ENCODE data around the gene ALK. TPM values are rescaled to one million over a fixed set of nuclear protein-coding genes. Genes with fewer than 3 reads are reported as not detected.

Gene ALK
- total RNA-seq, 2 donors from 2014 or later = 0.25 TPM; not detected in 1

- ATAC-seq (replicated peaks in 1 of 2) (no peak), DNase-seq (no peak)
- Mint-ChIP-seq H3K36me3 (ENCODE audit: insufficient read depth in 2 of 2) (no peaks in the 10 kb centered on the region), H3K4me3 (no peak overlapping the region), H3K9me3 (no peaks in the 10 kb centered on the region), H3K4me1 (ENCODE audit: low read depth) (no peaks in the 10 kb centered on the region), H3K27ac (no peak overlapping the region), H3K27me3 (ENCODE audit: low read depth) (no peaks in the 10 kb centered on the region)
Measured at GRCh38 chr2:29583548-29584156, 337.7 kb downstream of the ALK start.

GRCh38 chr2:29583104-29583503 is 338.3 kb downstream of the ALK start:
- Mint-ChIP-seq H3K27ac (no peak overlapping the region), H3K4me3 (no peak overlapping the region), H3K27me3 (ENCODE audit: low read depth) (no peaks in the 10 kb centered on the region), H3K9me3 (no peaks in the 10 kb centered on the region), H3K4me1 (ENCODE audit: low read depth) (no peaks in the 10 kb centered on the region), H3K36me3 (ENCODE audit: insufficient read depth in 2 of 2) (no peaks in the 10 kb centered on the region)
- no peak for ATAC-seq (replicated peaks in 1 of 2)
- DNase-seq = no peak

- Mint-ChIP-seq H3K27ac (no peak overlapping the region), H3K4me3 (no peak overlapping the region), H3K9me3 (no peaks in the 10 kb centered on the region), H3K27me3 (ENCODE audit: low read depth) (no peaks in the 10 kb centered on the region), H3K4me1 (ENCODE audit: low read depth) (no peaks in the 10 kb centered on the region), H3K36me3 (ENCODE audit: insufficient read depth in 2 of 2) (no peaks in the 10 kb centered on the region)
- ATAC-seq (replicated peaks in 1 of 2) = no peak
- no peak for DNase-seq
Measured at GRCh38 chr2:29582062-29582461, 339.3 kb downstream of the ALK start.

GRCh38 chr2:29580223-29580622 is 341.2 kb downstream of the ALK start:
- H3K27me3 Mint-ChIP-seq (ENCODE audit: low read depth) = no peaks in the 10 kb centered on the region
- no peaks in the 10 kb centered on the region for H3K36me3 Mint-ChIP-seq (ENCODE audit: insufficient read depth in 2 of 2)
- H3K9me3 Mint-ChIP-seq = no peaks in the 10 kb centered on the region
- H3K4me3 Mint-ChIP-seq = no peak overlapping the region
- DNase-seq = no peak
- H3K27ac Mint-ChIP-seq = no peak overlapping the region
- ATAC-seq (replicated peaks in 1 of 2) = no peak
- no peaks in the 10 kb centered on the region for H3K4me1 Mint-ChIP-seq (ENCODE audit: low read depth)

- no peaks in the 10 kb centered on the region for H3K27me3 Mint-ChIP-seq (ENCODE audit: low read depth)
- H3K27ac Mint-ChIP-seq = no peak overlapping the region
- H3K4me3 Mint-ChIP-seq = no peak overlapping the region
- H3K4me1 Mint-ChIP-seq (ENCODE audit: low read depth) = no peaks in the 10 kb centered on the region
- H3K36me3 Mint-ChIP-seq (ENCODE audit: insufficient read depth in 2 of 2) = no peaks in the 10 kb centered on the region
- DNase-seq (no peak), ATAC-seq (replicated peaks in 1 of 2) (no peak)
- no peaks in the 10 kb centered on the region for H3K9me3 Mint-ChIP-seq
Measured at GRCh38 chr2:29579495-29580169, 341.8 kb downstream of the ALK start.

- H3K36me3 Mint-ChIP-seq (ENCODE audit: insufficient read depth in 2 of 2) = no peaks in the 10 kb centered on the region
- no peak for DNase-seq
- H3K27me3 Mint-ChIP-seq (ENCODE audit: low read depth) = no peaks in the 10 kb centered on the region
- H3K9me3 Mint-ChIP-seq = no peaks in the 10 kb centered on the region
- no peaks in the 10 kb centered on the region for H3K4me1 Mint-ChIP-seq (ENCODE audit: low read depth)
- H3K4me3 Mint-ChIP-seq = no peak overlapping the region
- ATAC-seq (replicated peaks in 1 of 2) = no peak
- H3K27ac Mint-ChIP-seq = no peak overlapping the region
Measured at GRCh38 chr2:29578084-29578598, 343.2 kb downstream of the ALK start.

- Mint-ChIP-seq H3K36me3 (ENCODE audit: insufficient read depth in 2 of 2) (no peaks in the 10 kb centered on the region), H3K4me3 (no peak overlapping the region)
Measured at GRCh38 chr2:29576231-29576630, 345.2 kb downstream of the ALK start.

GRCh38 chr2:29575370-29575890 is 346.0 kb downstream of the ALK start:
- Mint-ChIP-seq H3K9me3 (no peaks in the 10 kb centered on the region), H3K4me1 (ENCODE audit: low read depth) (no peaks in the 10 kb centered on the region), H3K36me3 (ENCODE audit: insufficient read depth in 2 of 2) (no peaks in the 10 kb centered on the region), H3K4me3 (no peak overlapping the region), H3K27ac (no peak overlapping the region), H3K27me3 (ENCODE audit: low read depth) (no peaks in the 10 kb centered on the region)
- ATAC-seq (replicated peaks in 1 of 2) = no peak
- no peak for DNase-seq

More at GRCh38 chr2:29576231-29576630, 345.2 kb downstream of the ALK start:
- DNase-seq (no peak), ATAC-seq (replicated peaks in 1 of 2) (no peak)
- H3K4me1 Mint-ChIP-seq (ENCODE audit: low read depth) = no peaks in the 10 kb centered on the region
- H3K27me3 Mint-ChIP-seq (ENCODE audit: low read depth) = no peaks in the 10 kb centered on the region
- H3K27ac Mint-ChIP-seq = no peak overlapping the region
- H3K9me3 Mint-ChIP-seq = no peaks in the 10 kb centered on the region

- no peaks in the 10 kb centered on the region for H3K4me1 Mint-ChIP-seq (ENCODE audit: low read depth)
- H3K4me3 Mint-ChIP-seq = no peak overlapping the region
- H3K36me3 Mint-ChIP-seq (ENCODE audit: insufficient read depth in 2 of 2) = no peaks in the 10 kb centered on the region
- ATAC-seq (replicated peaks in 1 of 2) (no peak), DNase-seq (no peak)
- H3K27me3 Mint-ChIP-seq (ENCODE audit: low read depth) = no peaks in the 10 kb centered on the region
- no peaks in the 10 kb centered on the region for H3K9me3 Mint-ChIP-seq
- H3K27ac Mint-ChIP-seq = no peak overlapping the region
Measured at GRCh38 chr2:29573612-29574011, 347.8 kb downstream of the ALK start.

GRCh38 chr2:29573147-29573546 is 348.2 kb downstream of the ALK start:
- Mint-ChIP-seq H3K36me3 (ENCODE audit: insufficient read depth in 2 of 2) (no peaks in the 10 kb centered on the region), H3K27ac (no peak overlapping the region), H3K4me1 (ENCODE audit: low read depth) (no peaks in the 10 kb centered on the region), H3K9me3 (no peaks in the 10 kb centered on the region), H3K4me3 (no peak overlapping the region), H3K27me3 (ENCODE audit: low read depth) (no peaks in the 10 kb centered on the region)
- no peak for ATAC-seq (replicated peaks in 1 of 2)
- DNase-seq = no peak

- no peaks in the 10 kb centered on the region for H3K36me3 Mint-ChIP-seq (ENCODE audit: insufficient read depth in 2 of 2)
- H3K27ac Mint-ChIP-seq = no peak overlapping the region
- ATAC-seq (replicated peaks in 1 of 2) = no peak
- no peak overlapping the region for H3K4me3 Mint-ChIP-seq
- DNase-seq = no peak
- H3K4me1 Mint-ChIP-seq (ENCODE audit: low read depth) = no peaks in the 10 kb centered on the region
- no peaks in the 10 kb centered on the region for H3K9me3 Mint-ChIP-seq
- H3K27me3 Mint-ChIP-seq (ENCODE audit: low read depth) = no peaks in the 10 kb centered on the region
Measured at GRCh38 chr2:29570539-29570938, 350.8 kb downstream of the ALK start.

GRCh38 chr2:29567906-29568520 is 353.4 kb downstream of the ALK start:
- H3K27ac Mint-ChIP-seq = no peak overlapping the region
- H3K4me3 Mint-ChIP-seq = no peak overlapping the region
- H3K27me3 Mint-ChIP-seq (ENCODE audit: low read depth) = peaks cover 7% of the 10 kb centered on the region
- no peaks in the 10 kb centered on the region for H3K36me3 Mint-ChIP-seq (ENCODE audit: insufficient read depth in 2 of 2)
- DNase-seq (no peak), ATAC-seq (replicated peaks in 1 of 2) (no peak)
- H3K9me3 Mint-ChIP-seq = no peaks in the 10 kb centered on the region
- H3K4me1 Mint-ChIP-seq (ENCODE audit: low read depth) = no peaks in the 10 kb centered on the region

GRCh38 chr2:29563697-29564096 is 357.7 kb downstream of the ALK start:
- H3K27ac Mint-ChIP-seq = no peak overlapping the region
- peaks cover 7% of the 10 kb centered on the region for H3K27me3 Mint-ChIP-seq (ENCODE audit: low read depth)
- no peaks in the 10 kb centered on the region for H3K9me3 Mint-ChIP-seq
- no peak overlapping the region for H3K4me3 Mint-ChIP-seq
- no peaks in the 10 kb centered on the region for H3K36me3 Mint-ChIP-seq (ENCODE audit: insufficient read depth in 2 of 2)
- DNase-seq (no peak), ATAC-seq (replicated peaks in 1 of 2) (no peak)
- H3K4me1 Mint-ChIP-seq (ENCODE audit: low read depth) = no peaks in the 10 kb centered on the region
